DOHH2 (cell line): ENCODE data around the gene TBL3.

Experiments
- EZH2phosphoT487 ChIP-seq: fragments of 200-600 bp; sonication (generic); IDR thresholded peaks from 2 replicates; pipeline ENCODE4 v1.6.1; 2017; ENCODE audit warnings: borderline replicate concordance, mild to moderate bottlenecking, antibody characterized with exemption, low read length, moderate library complexity, mixed read lengths
- TF ChIP-seq, protein P1 (sequence below): fragments of 200-600 bp; sonication (generic); IDR thresholded peaks from one replicate; pipeline ENCODE4 v1.5.1; 2014; ENCODE audit warnings: antibody characterized with exemption, mild to moderate bottlenecking, low read depth, low read length; ENCODE audit not compliant: poor library complexity, severe bottlenecking

DNA sequence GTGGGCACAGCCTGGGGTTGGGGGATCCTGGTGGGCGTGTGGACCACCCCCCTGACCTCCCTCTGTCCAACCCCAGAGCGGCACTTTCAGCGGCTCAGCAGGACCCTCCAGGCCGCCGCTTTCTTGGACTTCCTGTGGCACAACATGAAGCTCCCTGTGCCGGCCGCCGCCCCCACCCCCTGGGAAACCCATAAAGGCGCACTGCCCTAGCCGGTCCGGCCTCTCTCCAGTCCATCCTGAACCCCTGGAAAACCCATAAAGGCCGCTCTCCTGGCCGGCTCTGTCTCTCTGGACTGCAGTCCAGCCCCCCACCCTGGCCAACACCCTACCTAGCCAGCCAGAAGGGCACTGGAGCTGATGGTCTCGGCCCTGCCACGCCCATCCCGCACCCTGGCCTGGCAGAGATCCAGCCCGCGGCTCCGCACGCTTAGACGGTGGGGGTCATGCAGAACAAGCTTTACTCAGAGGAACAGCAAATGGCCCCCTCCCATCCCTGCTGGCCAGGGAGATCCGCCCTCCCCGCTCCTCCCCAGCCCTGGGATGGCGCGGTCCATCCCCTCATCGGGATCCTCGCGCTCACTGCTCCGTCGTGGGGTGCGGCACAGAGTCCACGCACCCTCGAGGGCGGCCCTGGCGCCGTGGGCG, 6.7 kb downstream of the TBL3 start:
- TF ChIP-seq EZH2phosphoT487 = no peak
- TF ChIP-seq, protein P1, sequence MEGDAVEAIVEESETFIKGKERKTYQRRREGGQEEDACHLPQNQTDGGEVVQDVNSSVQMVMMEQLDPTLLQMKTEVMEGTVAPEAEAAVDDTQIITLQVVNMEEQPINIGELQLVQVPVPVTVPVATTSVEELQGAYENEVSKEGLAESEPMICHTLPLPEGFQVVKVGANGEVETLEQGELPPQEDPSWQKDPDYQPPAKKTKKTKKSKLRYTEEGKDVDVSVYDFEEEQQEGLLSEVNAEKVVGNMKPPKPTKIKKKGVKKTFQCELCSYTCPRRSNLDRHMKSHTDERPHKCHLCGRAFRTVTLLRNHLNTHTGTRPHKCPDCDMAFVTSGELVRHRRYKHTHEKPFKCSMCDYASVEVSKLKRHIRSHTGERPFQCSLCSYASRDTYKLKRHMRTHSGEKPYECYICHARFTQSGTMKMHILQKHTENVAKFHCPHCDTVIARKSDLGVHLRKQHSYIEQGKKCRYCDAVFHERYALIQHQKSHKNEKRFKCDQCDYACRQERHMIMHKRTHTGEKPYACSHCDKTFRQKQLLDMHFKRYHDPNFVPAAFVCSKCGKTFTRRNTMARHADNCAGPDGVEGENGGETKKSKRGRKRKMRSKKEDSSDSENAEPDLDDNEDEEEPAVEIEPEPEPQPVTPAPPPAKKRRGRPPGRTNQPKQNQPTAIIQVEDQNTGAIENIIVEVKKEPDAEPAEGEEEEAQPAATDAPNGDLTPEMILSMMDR = no peak
